Fibroblast of lung (primary cell): Measurements from ENCODE around the gene SMIM24. TPM values are rescaled to one million over a fixed set of nuclear protein-coding genes. Genes with fewer than 3 reads are reported as not detected.

ENCODE experiments used
- DNase-seq, 2 donors: peaks; one replicate each; pipeline versions ENCODE4 v3.0.0 to v3.0.0-alpha.2; 2010; ENCODE audit warnings: low read depth in 2 of 2
- H2AFZ ChIP-seq: 2 replicates; pipeline ENCODE4 v1.5.1; 2012; ENCODE audit warnings: low read length, control low read depth, inconsistent platforms
- H3K27ac ChIP-seq: 2 replicates; pipeline ENCODE4 v1.5.1; 2011; ENCODE audit warnings: low read length, control low read depth; ENCODE audit not compliant: insufficient read depth
- H3K27me3 ChIP-seq: 2 replicates; pipeline ENCODE4 v1.5.1; 2011; ENCODE audit warnings: mild to moderate bottlenecking, low read length; ENCODE audit not compliant: control insufficient read depth, insufficient read depth
- H3K36me3 ChIP-seq: 2 replicates; pipeline ENCODE4 v1.5.1; 2011; ENCODE audit warnings: low read length; ENCODE audit not compliant: control insufficient read depth, insufficient read depth
- H3K4me1 ChIP-seq: 2 replicates; pipeline ENCODE4 v1.5.1; 2011; ENCODE audit warnings: low read length; ENCODE audit not compliant: control insufficient read depth, insufficient read depth; ENCODE audit errors: extremely low read depth
- H3K4me2 ChIP-seq: 2 replicates; pipeline ENCODE4 v1.5.1; 2011; ENCODE audit warnings: low read length, control low read depth; ENCODE audit not compliant: insufficient read depth; ENCODE audit errors: extremely low read depth
- H3K4me3 ChIP-seq, 4 experiments: fragments of 200-600 bp in 1 of 4; sonication (generic) in 1 of 4; replicated peaks in 1 of 4; 2 replicates each; pipeline ENCODE4 v1.5.1; 2011 to 2016; ENCODE audit warnings: low read length in 4 of 4, low read depth in 3 of 4, mild to moderate bottlenecking in 3 of 4, control low read depth in 2 of 4, inconsistent platforms in 1 of 4, mixed read lengths in 1 of 4; ENCODE audit not compliant: insufficient read depth in 1 of 4; ENCODE audit errors: control extremely low read depth in 1 of 4
- H3K79me2 ChIP-seq: 2 replicates; pipeline ENCODE4 v1.5.1; 2012; ENCODE audit warnings: mild to moderate bottlenecking, low read length, inconsistent platforms; ENCODE audit not compliant: control insufficient read depth, insufficient read depth
- H3K9ac ChIP-seq: 2 replicates; pipeline ENCODE4 v1.5.1; 2011; ENCODE audit warnings: mild to moderate bottlenecking, low read length, control low read depth; ENCODE audit not compliant: insufficient read depth
- H3K9me3 ChIP-seq: 2 replicates; pipeline ENCODE4 v1.5.1; 2012; ENCODE audit warnings: low read depth, low read length; ENCODE audit not compliant: control insufficient read depth, insufficient read depth
- H4K20me1 ChIP-seq: 2 replicates; pipeline ENCODE4 v1.5.1; 2011; ENCODE audit warnings: low read length; ENCODE audit not compliant: control insufficient read depth, insufficient read depth; ENCODE audit errors: extremely low read depth
- EZH2 ChIP-seq: IDR thresholded peaks from 2 replicates; pipeline ENCODE4 v1.5.1; 2012; ENCODE audit warnings: low read length, control low read depth, mild to moderate bottlenecking; ENCODE audit errors: missing control alignments
- polyA plus RNA-seq, 2 donors: library from polyadenylated mRNA; depleted of rRNA in 1 of 2; stranded (reverse) in 1 of 2; unstranded in 1 of 2; fragments of >200 nt; gene quantifications; 2 replicates each; pipeline ENCODE4 v1.2.1, GENCODE V29; 2011 to 2012; ENCODE audit warnings: missing spikeins in 1 of 2
- total RNA-seq: library from RNA; depleted of rRNA; stranded (reverse); fragments of >200 nt; gene quantifications from 2 replicates; pipeline ENCODE4 v1.2.1, GENCODE V29; 2014
- TF ChIP-seq, protein P1 (sequence below), 2 donors: IDR thresholded peaks in 1 of 2; conservative IDR thresholded peaks in 1 of 2; 1 replicate in 1 of 2; 2 replicates in 1 of 2; pipeline ENCODE4 v1.5.1; 2011 to 2012; ENCODE audit warnings: low read length in 2 of 2, control low read depth in 1 of 2, inconsistent platforms in 1 of 2, low read depth in 1 of 2, mild to moderate bottlenecking in 1 of 2

The SMIM24 gene
- total and polyA plus RNA-seq, 2 donors (not counting 1 experiment from before 2014, with no cell fraction given) = not detected

DNA sequence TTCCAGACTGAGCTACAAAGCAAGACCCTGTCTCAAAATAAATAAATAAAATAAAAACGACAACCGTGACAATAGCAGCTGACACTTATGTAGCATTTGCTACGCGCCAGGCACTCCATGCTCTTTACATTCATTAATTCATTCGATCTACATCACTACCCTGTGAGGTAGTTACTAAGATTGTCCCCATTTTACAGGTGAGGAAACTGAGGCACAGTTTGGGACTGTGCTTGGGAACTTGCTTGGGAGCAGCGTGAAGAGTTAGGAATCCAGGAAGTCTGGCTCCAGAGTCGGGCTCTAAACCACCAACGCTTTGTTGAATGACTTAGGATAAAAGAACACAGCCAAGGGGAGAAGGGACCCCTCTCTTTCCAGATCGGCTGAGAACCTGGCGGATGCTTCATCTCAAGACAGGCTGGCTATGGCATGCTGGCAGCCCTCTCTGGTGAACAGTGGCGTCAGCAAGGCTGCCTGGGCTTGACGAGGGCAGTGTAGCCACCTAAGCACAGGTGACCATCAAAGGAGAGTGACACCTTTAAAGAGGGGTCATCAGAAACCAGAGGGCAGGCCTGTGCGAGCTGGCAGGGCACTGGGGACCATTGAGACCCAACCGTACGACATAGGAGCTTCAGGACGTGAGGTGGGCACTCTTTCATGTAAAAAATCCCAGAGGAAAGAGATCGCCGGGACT is 19.6 kb upstream of the SMIM24 start:
- H3K27ac ChIP-seq = peak overlapping the region; percentile 100
- no peak for DNase-seq
- peaks cover 8% of the 10 kb centered on the region for H3K4me1 ChIP-seq
- peak overlapping the region; percentile 78 to 99 (median 89) for H3K4me3 ChIP-seq
- peak overlapping the region; percentile 100 for H3K4me2 ChIP-seq
- H3K27me3 ChIP-seq = no peaks in the 10 kb centered on the region
- no peaks in the 10 kb centered on the region for H3K9me3 ChIP-seq
- H3K9ac ChIP-seq = peak overlapping the region; percentile 99
- H2AFZ ChIP-seq = peak overlapping the region; percentile 99
- H3K79me2 ChIP-seq = peaks cover 19% of the 10 kb centered on the region
- no peaks in the 10 kb centered on the region for H4K20me1 ChIP-seq
- TF ChIP-seq, protein P1, sequence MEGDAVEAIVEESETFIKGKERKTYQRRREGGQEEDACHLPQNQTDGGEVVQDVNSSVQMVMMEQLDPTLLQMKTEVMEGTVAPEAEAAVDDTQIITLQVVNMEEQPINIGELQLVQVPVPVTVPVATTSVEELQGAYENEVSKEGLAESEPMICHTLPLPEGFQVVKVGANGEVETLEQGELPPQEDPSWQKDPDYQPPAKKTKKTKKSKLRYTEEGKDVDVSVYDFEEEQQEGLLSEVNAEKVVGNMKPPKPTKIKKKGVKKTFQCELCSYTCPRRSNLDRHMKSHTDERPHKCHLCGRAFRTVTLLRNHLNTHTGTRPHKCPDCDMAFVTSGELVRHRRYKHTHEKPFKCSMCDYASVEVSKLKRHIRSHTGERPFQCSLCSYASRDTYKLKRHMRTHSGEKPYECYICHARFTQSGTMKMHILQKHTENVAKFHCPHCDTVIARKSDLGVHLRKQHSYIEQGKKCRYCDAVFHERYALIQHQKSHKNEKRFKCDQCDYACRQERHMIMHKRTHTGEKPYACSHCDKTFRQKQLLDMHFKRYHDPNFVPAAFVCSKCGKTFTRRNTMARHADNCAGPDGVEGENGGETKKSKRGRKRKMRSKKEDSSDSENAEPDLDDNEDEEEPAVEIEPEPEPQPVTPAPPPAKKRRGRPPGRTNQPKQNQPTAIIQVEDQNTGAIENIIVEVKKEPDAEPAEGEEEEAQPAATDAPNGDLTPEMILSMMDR (conservative IDR thresholded peaks at IDR 0.05 in 1 of 2, IDR thresholded peaks at IDR 0.05 in 1 of 2; ENCODE audit: low read depth in 1 of 2, low read length in 2 of 2) = no peak
- TF ChIP-seq EZH2 = no peak
- H3K36me3 ChIP-seq = peaks cover 9% of the 10 kb centered on the region

DNA sequence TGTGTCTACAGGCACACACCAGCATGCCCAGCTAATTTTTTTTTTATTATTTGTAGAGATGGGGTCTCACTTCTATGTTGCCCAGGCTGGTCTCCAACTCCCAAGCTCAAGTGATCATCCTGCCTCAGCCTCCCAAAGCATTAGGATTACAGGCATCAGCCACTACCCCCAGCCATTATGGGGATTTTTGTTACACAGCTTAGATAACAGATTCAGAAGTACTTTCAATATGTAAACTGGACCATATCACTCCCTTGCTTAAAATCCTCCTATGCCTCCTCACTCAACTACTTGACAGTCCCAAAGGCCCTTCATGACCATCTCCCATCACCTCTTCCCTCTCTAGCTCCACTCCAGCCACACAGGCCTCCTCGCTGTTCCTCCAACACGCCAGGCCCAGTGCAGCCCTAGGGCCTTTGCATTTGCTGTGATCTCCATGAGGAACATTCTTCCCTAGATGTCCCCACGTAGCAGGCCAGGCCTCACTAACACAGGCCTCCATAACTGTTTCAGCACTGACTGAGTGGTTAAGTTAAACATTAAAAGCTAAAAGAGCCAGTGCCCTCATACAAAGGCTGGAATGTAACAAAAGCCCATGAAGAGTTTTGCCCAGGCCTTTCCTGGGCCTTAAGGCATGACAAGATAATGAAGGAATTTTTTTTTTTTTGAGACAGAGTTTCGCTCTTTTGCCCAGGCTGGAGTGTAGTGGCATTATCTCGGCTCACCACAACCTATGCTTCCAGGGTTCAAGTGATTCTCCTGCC is 17.6 kb upstream of the SMIM24 start:
- no peak for DNase-seq
- H2AFZ ChIP-seq = no peak overlapping the region
- H3K79me2 ChIP-seq = peaks cover 19% of the 10 kb centered on the region
- no peak overlapping the region for H3K27ac ChIP-seq
- H3K36me3 ChIP-seq = peaks cover 13% of the 10 kb centered on the region
- H3K4me3 ChIP-seq = no peak overlapping the region
- no peaks in the 10 kb centered on the region for H3K27me3 ChIP-seq
- H3K4me2 ChIP-seq = no peak overlapping the region
- H3K9ac ChIP-seq = no peak overlapping the region
- no peaks in the 10 kb centered on the region for H4K20me1 ChIP-seq
- H3K4me1 ChIP-seq = peaks cover 8% of the 10 kb centered on the region
- H3K9me3 ChIP-seq = no peaks in the 10 kb centered on the region
- TF ChIP-seq, protein P1 (conservative IDR thresholded peaks at IDR 0.05 in 1 of 2, IDR thresholded peaks at IDR 0.05 in 1 of 2; ENCODE audit: low read depth in 1 of 2, low read length in 2 of 2) = no peak
- TF ChIP-seq EZH2 = no peak

DNA sequence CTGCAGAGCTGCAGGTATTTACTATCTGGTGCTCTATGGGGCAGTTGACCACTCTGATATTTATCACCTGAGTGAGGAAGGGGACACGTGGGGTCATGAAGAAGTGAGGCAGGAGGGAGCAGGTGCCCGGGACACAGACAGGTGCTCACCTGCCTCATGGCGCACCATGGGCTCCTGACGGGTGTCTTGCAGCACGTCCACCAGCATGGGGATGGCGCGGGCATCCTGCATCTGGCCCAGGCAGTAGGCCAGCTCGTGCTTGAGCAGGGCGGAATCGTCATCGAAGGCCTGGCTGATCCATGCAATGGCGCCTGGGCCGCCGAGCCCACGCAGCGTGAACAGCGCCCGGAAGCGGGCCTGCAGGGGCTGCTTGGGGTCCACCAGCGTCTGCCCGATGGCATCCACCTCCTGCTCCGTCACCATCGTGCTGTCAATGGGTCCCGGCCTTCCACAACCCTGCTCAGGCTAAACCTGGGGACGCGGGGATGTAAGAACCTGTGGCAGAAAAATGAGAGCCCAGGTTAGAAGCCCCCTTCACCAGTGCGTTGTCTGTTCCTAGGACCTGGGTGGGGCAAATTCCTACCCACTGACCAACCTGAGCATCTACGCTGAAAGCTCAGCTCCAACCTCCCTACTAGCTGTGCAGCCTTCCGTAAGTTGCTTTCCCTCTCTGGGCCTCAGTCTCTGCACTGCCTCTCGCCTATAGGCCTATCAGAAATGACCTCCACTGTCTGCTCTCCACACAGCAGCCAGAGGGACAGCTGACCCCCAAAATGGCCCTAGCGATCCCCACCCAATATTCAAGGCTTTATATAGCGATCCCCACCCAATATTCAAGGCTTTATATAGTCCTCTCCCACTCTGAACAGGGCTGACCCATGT is 16.3 kb upstream of the SMIM24 start:
- Histone ChIP-seq H3K27me3 (no peaks in the 10 kb centered on the region), H3K27ac (no peak overlapping the region), H3K4me1 (peaks cover 8% of the 10 kb centered on the region), H3K79me2 (peaks cover 19% of the 10 kb centered on the region), H3K4me2 (no peak overlapping the region), H3K4me3 (no peak overlapping the region), H2AFZ (no peak overlapping the region), H3K9ac (no peak overlapping the region), H4K20me1 (no peaks in the 10 kb centered on the region), H3K36me3 (peaks cover 19% of the 10 kb centered on the region), H3K9me3 (no peaks in the 10 kb centered on the region)
- no peak for DNase-seq
- TF ChIP-seq, protein P1 (conservative IDR thresholded peaks at IDR 0.05 in 1 of 2, IDR thresholded peaks at IDR 0.05 in 1 of 2; ENCODE audit: low read depth in 1 of 2, low read length in 2 of 2) = no peak
- no peak for TF ChIP-seq EZH2
